Measurements from ENCODE around the gene GRAMD1C. TPM values are rescaled to one million over a fixed set of nuclear protein-coding genes. Genes with fewer than 3 reads are reported as not detected.

Gene GRAMD1C
- total RNA-seq, 4 donors from 2014 or later: 20.6 to 48.0 (median 30.0) TPM

Other genes starting within 250 kb of the GRAMD1C start
- gene USF3, start 142.1 kb upstream of the GRAMD1C start, total RNA-seq: 10 to 100 TPM; 20.6 to 42.2 (median 32.5) TPM
- 10 to 100 TPM; 46.2 to 85.9 (median 62.6) TPM for gene NAA50, start 92.5 kb upstream of the GRAMD1C start, total RNA-seq
- 10 to 100 TPM; 23.4 to 43.6 (median 28.7) TPM for gene ATP6V1A, start 91.8 kb upstream of the GRAMD1C start, total RNA-seq
- gene ZDHHC23, start 109.2 kb downstream of the GRAMD1C start, total RNA-seq: 10 to 100 TPM; 15.7 to 27.2 (median 25.2) TPM
- 10 to 100 TPM in 1 of 4 donors, 1 to 10 TPM in 3; 3.3 to 25.6 (median 7.4) TPM for gene CCDC191, start 217.7 kb downstream of the GRAMD1C start, total RNA-seq
- gene QTRT2, start 217.9 kb downstream of the GRAMD1C start, total RNA-seq: 10 to 100 TPM; 12.2 to 44.2 (median 26.2) TPM